ENCODE data around the gene SIN3B. TPM values are rescaled to one million over a fixed set of nuclear protein-coding genes. Genes with fewer than 3 reads are reported as not detected.

Gene SIN3B
- total and polyA plus RNA-seq, 9 of the 15 experiments (the other 6 are each of a cell fraction or from before 2014, with no cell fraction given) = 0.51 to 34.2 (median 14.3) TPM

- TF ChIP-seq CUX1 (CRISPR knock-in tag; IDR thresholded peaks at IDR 0.05) = no peak
- no peak for TF ChIP-seq GATAD2B (IDR thresholded peaks at IDR 0.05; ENCODE audit: borderline replicate concordance)
- TF ChIP-seq ZNF395 (CRISPR knock-in tag; IDR thresholded peaks at IDR 0.05) = peak; percentile 43; the same call in 1 of the 2 replicates
- no peak for TF ChIP-seq IFI16 (CRISPR knock-in tag; IDR thresholded peaks at IDR 0.05)
- TF ChIP-seq THAP12 (CRISPR knock-in tag; IDR thresholded peaks at IDR 0.05) = peak; percentile 48; the same call in 1 of the 2 replicates
- no peak for TF ChIP-seq HES1 (IDR thresholded peaks at IDR 0.05; ENCODE audit: low read depth)
- no peak for TF ChIP-seq ZNF124 (CRISPR knock-in tag; IDR thresholded peaks at IDR 0.05)
- peak; percentile 76 for TF ChIP-seq TAF1 (IDR thresholded peaks at IDR 0.05; ENCODE audit: control insufficient read depth, extremely low read depth, insufficient read depth, low read length, severe bottlenecking)
- TF ChIP-seq MCM2 (IDR thresholded peaks at IDR 0.05; ENCODE audit: low read depth) = no peak
- TF ChIP-seq MAFF (IDR thresholded peaks at IDR 0.05; ENCODE audit: low read length) = peak; percentile 7; the same call in 1 of the 2 replicates
- TF ChIP-seq YY1 (IDR thresholded peaks at IDR 0.05; ENCODE audit: borderline replicate concordance in 1 of 3, control insufficient read depth in 1 of 3, extremely low read depth in 1 of 3, insufficient read depth in 3 of 3, insufficient read length in 1 of 3, insufficient replicate concordance in 2 of 3, low read depth in 1 of 3, low read length in 2 of 3) = peak in 1 of 3 experiments; percentile 71
- TF ChIP-seq CREM (IDR thresholded peaks at IDR 0.05; ENCODE audit: low read depth) = peak; percentile 41
- TF ChIP-seq ZNF507 (tag; conservative IDR thresholded peaks at IDR 0.05) = no peak
- TF ChIP-seq TFAM (CRISPR knock-in tag; conservative IDR thresholded peaks at IDR 0.05) = no peak
- TF ChIP-seq ZNF143 (CRISPR knock-in tag; IDR thresholded peaks at IDR 0.05) = no peak
- no peak for TF ChIP-seq THRAP3 (IDR thresholded peaks at IDR 0.05; ENCODE audit: borderline replicate concordance)
Observed at GRCh38 chr19:16887353-16888265, 58.4 kb downstream of the SIN3B start (continued).
